Measurements from ENCODE around the gene KIAA0232. TPM values are rescaled to one million over a fixed set of nuclear protein-coding genes. Genes with fewer than 3 reads are reported as not detected.
A peak's percentile ranks its signal among the peaks of the same experiment; 100 is the strongest.

The KIAA0232 gene
- total and polyA plus RNA-seq, 9 of the 15 experiments (the other 6 are each of a cell fraction or from before 2014, with no cell fraction given), result 3.5 to 17.4 (median 13.0) TPM

- WGBS (ENCODE audit: insufficient coverage, low coverage, missing lambda C conversion rate), result 43% methylated on average over 2 of the region's 2 CpGs
- no peaks in the 10 kb centered on the region for H4K20me1 ChIP-seq (replicated peaks; ENCODE audit: control insufficient read depth, insufficient read depth, low read length)
- CTCF ChIA-PET (ENCODE audit: low intra/inter-chr PET ratio), result no interaction called here
- peaks cover 19 to 31% of the 10 kb centered on the region in 2 experiments for H3K4me1 ChIP-seq (replicated peaks in 1 of 2; ENCODE audit: control insufficient read depth in 2 of 2, insufficient read depth in 2 of 2, low read length in 2 of 2)
- intact Hi-C loops (cut with micrococcal nuclease) (no loop called here), in situ Hi-C loops (cut with MboI) (loop anchor here (5.0 kb wide), 1 partner anchor 43 kb away; no protein-coding TSS in a partner anchor)
- no peak overlapping the region for H2AFZ ChIP-seq (ENCODE audit: low read depth, low read length)
- H3K36me3 ChIP-seq (ENCODE audit: control insufficient read depth, insufficient read depth, low read length), result no peaks in the 10 kb centered on the region
- no peak overlapping the region for H3K27ac ChIP-seq (ENCODE audit: extremely low read depth, low read depth, low read length)
- H3K4me2 ChIP-seq (ENCODE audit: insufficient read depth, low read length), result no peak overlapping the region
- H3K4me3 ChIP-seq, result no peak overlapping the region
- no peaks in the 10 kb centered on the region for H3K9me3 ChIP-seq (replicated peaks; ENCODE audit: control insufficient read depth, insufficient read depth, low read depth, low read length)
- FAIRE-seq (no peak), ATAC-seq (no peak), DNase-seq (ENCODE audit: extremely low read depth in 1 of 4, low spot score in 3 of 4) (no peak)
- BruUV-seq (replicated peaks), result no TSS peak
- no peaks in the 10 kb centered on the region for H3K79me2 ChIP-seq (ENCODE audit: control insufficient read depth, insufficient read depth, low read length)
- no peaks in the 10 kb centered on the region for H3K9me1 ChIP-seq (ENCODE audit: control insufficient read depth, insufficient read depth, low read length)
- POLR2A ChIA-PET, result no interaction called here
- no peak overlapping the region for H3K9ac ChIP-seq (ENCODE audit: insufficient read depth in 1 of 2, low read depth in 2 of 2, low read length in 2 of 2)
- H3K27me3 ChIP-seq (ENCODE audit: control insufficient read depth in 2 of 2, insufficient read depth in 2 of 2, low read length in 2 of 2), result 0 out of 5 replicates have a peak, but pooled peaks cover 0 to 4% of the 10 kb centered on the region in 2 experiments
- TF ChIP-seq SMARCA5 (IDR thresholded peaks at IDR 0.05) (peak; percentile 95), BRCA1 (IDR thresholded peaks at IDR 0.05) (no peak), BRCA1 (CRISPR knock-in tag; IDR thresholded peaks at IDR 0.05) (no peak), HLTF (IDR thresholded peaks at IDR 0.05) (peak; percentile 94), BCOR (IDR thresholded peaks at IDR 0.05) (peak; percentile 96), DACH1 (IDR thresholded peaks at IDR 0.05; ENCODE audit: partially characterized antibody) (peak; percentile 26), ERF (CRISPR knock-in tag; IDR thresholded peaks at IDR 0.05) (no peak), NR4A1 (CRISPR knock-in tag; IDR thresholded peaks at IDR 0.05) (no peak), NR4A1 (tag; IDR thresholded peaks at IDR 0.05) (no peak), ZC3H11A (IDR thresholded peaks at IDR 0.05; ENCODE audit: low read depth, low read length) (no peak), GMEB1 (CRISPR knock-in tag; IDR thresholded peaks at IDR 0.05) (no peak), MTA1 (IDR thresholded peaks at IDR 0.05; ENCODE audit: borderline replicate concordance) (no peak), CBX3 (IDR thresholded peaks at IDR 0.05; ENCODE audit: borderline replicate concordance in 1 of 2, low read length in 2 of 2) (peak in 1 of 2 experiments; percentile 55; a peak in 1 of 3 replicates), RBM25 (IDR thresholded peaks at IDR 0.05; ENCODE audit: low read depth, low read length, severe bottlenecking) (peak; percentile 95), ATF6 (CRISPR knock-in tag; IDR thresholded peaks at IDR 0.05) (no peak), ZBTB7A (IDR thresholded peaks at IDR 0.05; ENCODE audit: borderline replicate concordance, control insufficient read depth, low read depth, low read length) (no peak), ARID2 (IDR thresholded peaks at IDR 0.05) (no peak), CREB1 (IDR thresholded peaks at IDR 0.05) (no peak), CREB1 (CRISPR knock-in tag; IDR thresholded peaks at IDR 0.05) (no peak), ETV5 (CRISPR knock-in tag; IDR thresholded peaks at IDR 0.05; ENCODE audit: low read depth) (no peak), ZBTB1 (CRISPR knock-in tag; IDR thresholded peaks at IDR 0.05; ENCODE audit: borderline replicate concordance, low read depth) (no peak), ZFP91 (CRISPR knock-in tag; IDR thresholded peaks at IDR 0.05) (no peak)
Observed at GRCh38 chr4:6765703-6766102, 16.8 kb upstream of the KIAA0232 start.

All from K562 (cell line).